SK-N-SH (cell line): Measurements from ENCODE around the gene CLMN. TPM values are rescaled to one million over a fixed set of nuclear protein-coding genes. Genes with fewer than 3 reads are reported as not detected.
A peak's percentile ranks its signal among the peaks of the same experiment; 100 is the strongest.

Experiments
- CTCF ChIA-PET: fragments of 300-600, 350-600 bp; formaldehyde crosslinking; extraction: SDS; loops from one replicate; lab custom pipeline; 2021; lab: Yijun Ruan, JAX
- POLR2A ChIA-PET: fragments of 350-600 bp; sonication (Branson Sonifier 250); formaldehyde crosslinking; extraction: SDS; loops from one replicate; lab custom pipeline; 2020; ENCODE audit warnings: antibody characterized with exemption, inconsistent platforms; lab: Yijun Ruan, JAX
- DNase-seq: peaks from one replicate; pipeline ENCODE4 v3.0.0; 2012
- H2AFZ ChIP-seq: fragments of 200-600 bp; sonication (generic); 2 replicates; pipeline ENCODE4 v1.8.1; 2016; ENCODE audit warnings: antibody characterized with exemption, mild to moderate bottlenecking, low read depth
- H3F3A ChIP-seq: fragments of 200-600 bp; sonication (generic); replicated peaks from 2 replicates; pipeline ENCODE3; 2016; ENCODE audit warnings: antibody characterized with exemption, mild to moderate bottlenecking; ENCODE audit not compliant: insufficient read depth
- H3K27ac ChIP-seq, 2 experiments: fragments of 200-500 bp in 1 of 2; fragments of 200-600 bp in 1 of 2; sonication (Bioruptor generic) in 1 of 2; sonication (generic), shearing (Covaris generic) in 1 of 2; 2 replicates each; pipeline versions ENCODE4 v1.5.1 to v1.6.1; 2014 to 2016; ENCODE audit warnings: low read depth in 2 of 2, inconsistent platforms in 1 of 2, low read length in 1 of 2, mild to moderate bottlenecking in 1 of 2, mixed read lengths in 1 of 2
- H3K27me3 ChIP-seq: fragments of 200-600 bp; sonication (generic), shearing (Covaris generic); 2 replicates; pipeline ENCODE4 v1.6.1; 2016; ENCODE audit warnings: mixed run types; ENCODE audit not compliant: insufficient read depth
- H3K36me3 ChIP-seq, 2 experiments: fragments of 200-500 bp in 1 of 2; fragments of 200-600 bp in 1 of 2; sonication (Bioruptor generic) in 1 of 2; sonication (generic) in 1 of 2; replicated peaks in 1 of 2; 2 replicates each; pipeline versions ENCODE3 to v1.5.1; 2014 to 2016; ENCODE audit warnings: low read length in 1 of 2, mild to moderate bottlenecking in 1 of 2; ENCODE audit not compliant: insufficient read depth in 2 of 2, control insufficient read depth in 1 of 2
- H3K4me1 ChIP-seq, 2 experiments: fragments of 200-500 bp in 1 of 2; fragments of 200-600 bp in 1 of 2; sonication (Bioruptor generic) in 1 of 2; sonication (generic), shearing (Covaris generic) in 1 of 2; 2 replicates each; pipeline versions ENCODE4 v1.5.1 to v1.6.1; 2014 to 2016; ENCODE audit warnings: low read depth in 1 of 2, low read length in 1 of 2, mixed run types in 1 of 2; ENCODE audit not compliant: insufficient read depth in 2 of 2, control insufficient read depth in 1 of 2
- H3K4me2 ChIP-seq: fragments of 200-600 bp; sonication (generic), shearing (Covaris generic); 2 replicates; pipeline ENCODE4 v1.6.1; 2017; ENCODE audit warnings: mixed run types
- H3K4me3 ChIP-seq, 2 experiments: fragments of 200-500 bp in 1 of 2; fragments of 200-600 bp in 1 of 2; sonication (Bioruptor generic) in 1 of 2; sonication (generic), shearing (Covaris generic) in 1 of 2; 2 replicates each; pipeline versions ENCODE4 v1.5.1 to v1.8.1; 2014 to 2016; ENCODE audit warnings: low read depth in 2 of 2, inconsistent platforms in 1 of 2, low read length in 1 of 2, mild to moderate bottlenecking in 1 of 2, mixed read lengths in 1 of 2, moderate library complexity in 1 of 2
- H3K79me2 ChIP-seq: fragments of 200-600 bp; sonication (generic); 2 replicates; pipeline ENCODE4 v1.8.1; 2017; ENCODE audit warnings: mild to moderate bottlenecking; ENCODE audit not compliant: insufficient read depth
- H3K9ac ChIP-seq: fragments of 200-600 bp; sonication (generic); 2 replicates; pipeline ENCODE4 v1.6.1; 2017; ENCODE audit warnings: mixed run types
- H3K9me2 ChIP-seq: fragments of 200-600 bp; sonication (generic); 2 replicates; pipeline ENCODE4 v1.6.1; 2017; ENCODE audit warnings: mixed run types
- H3K9me3 ChIP-seq: fragments of 200-600 bp; sonication (generic); 2 replicates; pipeline ENCODE4 v1.6.1; 2017; ENCODE audit warnings: mixed run types, mild to moderate bottlenecking, moderate library complexity
- H4K20me1 ChIP-seq: fragments of 200-600 bp; sonication (generic); 2 replicates; pipeline ENCODE4 v1.6.1; 2017; ENCODE audit warnings: mild to moderate bottlenecking, mixed run types; ENCODE audit not compliant: insufficient read depth
- EP300 ChIP-seq, 2 experiments: IDR thresholded peaks; 2 replicates each; pipeline versions ENCODE4 v1.4.0 to v1.6.1; 2012; ENCODE audit warnings: borderline replicate concordance in 1 of 2, low read depth in 1 of 2, low read length in 1 of 2
- FOXJ3 ChIP-seq: sonication (generic); formaldehyde crosslinking; IDR thresholded peaks from 2 replicates; pipeline ENCODE4 v1.5.1; 2020; ENCODE audit warnings: mild to moderate bottlenecking, missing genetic modification reagents
- GATA2 ChIP-seq: sonication (generic); formaldehyde crosslinking; IDR thresholded peaks from 2 replicates; pipeline ENCODE4 v1.5.0; 2020; ENCODE audit warnings: mild to moderate bottlenecking, missing genetic modification reagents
- IRF3 ChIP-seq: fragments of 150-350 bp; IDR thresholded peaks from 2 replicates; pipeline ENCODE4 v1.6.1; 2016; ENCODE audit warnings: mild to moderate bottlenecking, low read depth, low read length
- MEF2A ChIP-seq: IDR thresholded peaks from 2 replicates; pipeline ENCODE4 v1.4.0; 2012; ENCODE audit warnings: low read depth, borderline replicate concordance
- MXI1 ChIP-seq: IDR thresholded peaks from 2 replicates; pipeline ENCODE4 v1.6.1; 2012; ENCODE audit warnings: mild to moderate bottlenecking, low read depth, low read length, improper control_type of control experiment
- PBX3 ChIP-seq: IDR thresholded peaks from 2 replicates; pipeline ENCODE4; 2012
- POLR2AphosphoS5 ChIP-seq: IDR thresholded peaks from 2 replicates; pipeline ENCODE4 v1.6.1; 2012; ENCODE audit warnings: low read depth, low read length
- SMC3 ChIP-seq: IDR thresholded peaks from 2 replicates; pipeline ENCODE4 v1.6.1; 2012; ENCODE audit warnings: low read depth, low read length, improper control_type of control experiment
- TAF1 ChIP-seq: IDR thresholded peaks from 2 replicates; pipeline ENCODE4 v1.6.1; 2012; ENCODE audit warnings: low read depth, mild to moderate bottlenecking, low read length, moderate library complexity, borderline replicate concordance
- TEAD4 ChIP-seq: IDR thresholded peaks from 2 replicates; pipeline ENCODE4 v1.4.0; 2012; ENCODE audit warnings: mild to moderate bottlenecking, borderline replicate concordance; ENCODE audit not compliant: insufficient read depth
- ZBTB33 ChIP-seq: IDR thresholded peaks from 2 replicates; pipeline ENCODE4 v1.4.0; 2012; ENCODE audit warnings: low read depth, borderline replicate concordance
- WGBS: methylation state at CpG from one replicate; pipeline ENCODE4 v1.1.6; 2017; ENCODE audit warnings: low lambda C conversion rate; 5-methylcytosine and 5-hydroxymethylcytosine counted together
- polyA plus RNA-seq, 3 experiments: library from polyadenylated mRNA; depleted of rRNA; stranded (reverse); fragments of >200 nt; gene quantifications; 2 replicates each; pipeline ENCODE4 v1.2.3, GENCODE V29; 2012
- TF ChIP-seq, protein P1 (sequence below): fragments of 200-600 bp; sonication (generic); IDR thresholded peaks from 2 replicates; pipeline ENCODE4 v1.6.1; 2017; ENCODE audit warnings: antibody characterized with exemption, mild to moderate bottlenecking, moderate library complexity

The CLMN gene
- polyA plus RNA-seq, 1 of the 3 experiments (the other 2 are of a cell fraction), result 1.4 TPM

GRCh38 chr14:95157327-95158189, 162.2 kb downstream of the CLMN start, which contains the start of gene DICER1 (continued):
- TF ChIP-seq EP300 (IDR thresholded peaks at IDR 0.05; ENCODE audit: borderline replicate concordance in 1 of 2, low read depth in 1 of 2, low read length in 1 of 2), result 0 out of 4 replicates have a peak, but pooled peaks of 1 of the 2 experiments have one; percentile 10
- TF ChIP-seq POLR2AphosphoS5, result peak; percentile 80
- TF ChIP-seq, protein P1, sequence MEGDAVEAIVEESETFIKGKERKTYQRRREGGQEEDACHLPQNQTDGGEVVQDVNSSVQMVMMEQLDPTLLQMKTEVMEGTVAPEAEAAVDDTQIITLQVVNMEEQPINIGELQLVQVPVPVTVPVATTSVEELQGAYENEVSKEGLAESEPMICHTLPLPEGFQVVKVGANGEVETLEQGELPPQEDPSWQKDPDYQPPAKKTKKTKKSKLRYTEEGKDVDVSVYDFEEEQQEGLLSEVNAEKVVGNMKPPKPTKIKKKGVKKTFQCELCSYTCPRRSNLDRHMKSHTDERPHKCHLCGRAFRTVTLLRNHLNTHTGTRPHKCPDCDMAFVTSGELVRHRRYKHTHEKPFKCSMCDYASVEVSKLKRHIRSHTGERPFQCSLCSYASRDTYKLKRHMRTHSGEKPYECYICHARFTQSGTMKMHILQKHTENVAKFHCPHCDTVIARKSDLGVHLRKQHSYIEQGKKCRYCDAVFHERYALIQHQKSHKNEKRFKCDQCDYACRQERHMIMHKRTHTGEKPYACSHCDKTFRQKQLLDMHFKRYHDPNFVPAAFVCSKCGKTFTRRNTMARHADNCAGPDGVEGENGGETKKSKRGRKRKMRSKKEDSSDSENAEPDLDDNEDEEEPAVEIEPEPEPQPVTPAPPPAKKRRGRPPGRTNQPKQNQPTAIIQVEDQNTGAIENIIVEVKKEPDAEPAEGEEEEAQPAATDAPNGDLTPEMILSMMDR, result no peak
- TF ChIP-seq MXI1, result peak; percentile 18; the same call in 1 of the 2 replicates
- TF ChIP-seq ZBTB33, result 0 out of 2 replicates have a peak, but pooled peaks have one; percentile 20
- TF ChIP-seq MEF2A, result no peak
- TF ChIP-seq TEAD4, result no peak

DNA sequence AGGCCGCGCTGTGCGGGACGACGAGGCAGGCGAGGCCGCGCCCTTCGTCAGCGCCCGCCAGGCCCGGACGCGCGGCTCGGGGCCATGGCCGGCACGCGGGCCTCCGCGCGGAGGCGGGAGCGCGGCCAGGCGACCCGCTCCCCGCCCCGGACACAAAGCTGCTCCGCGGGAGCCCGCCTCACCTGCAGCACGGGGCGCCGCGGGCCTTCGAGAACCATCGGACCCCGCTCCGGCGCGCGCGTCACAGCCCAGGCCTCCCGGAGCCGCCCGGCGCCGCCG, 162.7 kb downstream of the CLMN start:
- Histone ChIP-seq H3F3A (no peaks in the 10 kb centered on the region), H3K9me3 (no peaks in the 10 kb centered on the region), H3K36me3 (peaks cover 2 to 5% of the 10 kb centered on the region in 2 experiments), H4K20me1 (peaks cover 31% of the 10 kb centered on the region), H3K4me2 (peak overlapping the region; percentile 98; the same call in 1 of the 2 replicates), H3K9me2 (no peaks in the 10 kb centered on the region), H3K4me1 (peaks cover 7 to 14% of the 10 kb centered on the region in 2 experiments; a peak in 3 of 4 replicates), H3K27me3 (no peaks in the 10 kb centered on the region), H2AFZ (no peak overlapping the region; the same call in 1 of the 2 replicates), H3K79me2 (peaks cover 55% of the 10 kb centered on the region), H3K27ac (peak overlapping the region; percentile 74 to 81), H3K9ac (peak overlapping the region; percentile 88), H3K4me3 (peak overlapping the region; percentile 78 to 87)
- 0% methylated on average over 1 of the region's 50 CpGs for WGBS
- ChIA-PET POLR2A (no interaction called here), CTCF (interaction anchor here (1.3 kb wide), 1 partner anchor 467 kb away, joined by 4 read pairs; no protein-coding TSS in a partner anchor)
- DNase-seq, result no peak
- TF ChIP-seq PBX3, result no peak
- no peak for TF ChIP-seq SMC3
- no peak for TF ChIP-seq GATA2 (CRISPR knock-in tag)
- no peak for TF ChIP-seq TAF1
- no peak for TF ChIP-seq FOXJ3
- no peak for TF ChIP-seq IRF3
- no peak; the same call in 1 of the 2 replicates for TF ChIP-seq MXI1
